Mesendoderm (in vitro differentiated cells): ENCODE results near the gene NFE2L3.
"Not testable (repeated sequence)": the region's sequence is repeated elsewhere in the genome, so short reads cannot be mapped to it uniquely, and the experiment has no call there.

Source experiments
- DNase-seq: peaks from one replicate; pipeline ENCODE4 v3.0.0; 2013
- H2AK5ac ChIP-seq: 2 replicates; pipeline ENCODE4 v1.6.1; 2013; ENCODE audit warnings: low read length, inconsistent platforms
- H2BK120ac ChIP-seq: 2 replicates; pipeline ENCODE4 v1.6.1; 2013; ENCODE audit warnings: low read depth, mild to moderate bottlenecking, low read length, moderate library complexity, mixed read lengths
- H2BK15ac ChIP-seq: replicated peaks from 2 replicates; pipeline ENCODE4 v1.6.1; 2013; ENCODE audit warnings: low read depth, mild to moderate bottlenecking, moderate library complexity
- H2BK5ac ChIP-seq: 2 replicates; pipeline ENCODE4 v1.6.1; 2013; ENCODE audit warnings: low read length, inconsistent platforms
- H3K18ac ChIP-seq: 2 replicates; pipeline ENCODE4 v1.6.1; 2013; ENCODE audit warnings: mild to moderate bottlenecking, low read length, mixed read lengths
- H3K23ac ChIP-seq: one replicate; pipeline ENCODE4 v1.6.1; 2013; ENCODE audit warnings: low read length
- H3K27ac ChIP-seq: 2 replicates; pipeline ENCODE4 v1.5.1; 2013; ENCODE audit warnings: low read depth, mild to moderate bottlenecking, inconsistent platforms, low read length, moderate library complexity
- H3K27me3 ChIP-seq: 2 replicates; pipeline ENCODE4 v1.6.1; 2013; ENCODE audit warnings: low read length, control low read depth, mild to moderate bottlenecking, inconsistent platforms; ENCODE audit not compliant: insufficient read depth, poor library complexity
- H3K36me3 ChIP-seq: 2 replicates; pipeline ENCODE4 v1.6.1; 2013; ENCODE audit warnings: low read length, inconsistent platforms; ENCODE audit not compliant: control insufficient read depth, insufficient read depth
- H3K4ac ChIP-seq: one replicate; pipeline ENCODE4 v1.6.1; 2013; ENCODE audit warnings: low read depth, mild to moderate bottlenecking, low read length, moderate library complexity
- H3K4me1 ChIP-seq: 2 replicates; pipeline ENCODE4 v1.6.1; 2013; ENCODE audit warnings: low read depth, low read length, inconsistent platforms; ENCODE audit not compliant: control insufficient read depth
- H3K4me2 ChIP-seq: 2 replicates; pipeline ENCODE4 v1.6.1; 2013; ENCODE audit warnings: low read length
- H3K4me3 ChIP-seq: 2 replicates; pipeline ENCODE4 v1.5.1; 2013; ENCODE audit warnings: mild to moderate bottlenecking, low read length
- H3K56ac ChIP-seq: one replicate; pipeline ENCODE4 v1.6.1; 2013; ENCODE audit warnings: low read length
- H3K79me1 ChIP-seq: 2 replicates; pipeline ENCODE4 v1.6.1; 2013; ENCODE audit warnings: low read length, inconsistent platforms
- H3K79me2 ChIP-seq: 2 replicates; pipeline ENCODE4 v1.6.1; 2013; ENCODE audit warnings: mild to moderate bottlenecking, low read length; ENCODE audit not compliant: control insufficient read depth, insufficient read depth
- H3K9ac ChIP-seq: 2 replicates; pipeline ENCODE4 v1.6.1; 2013; ENCODE audit warnings: low read length, inconsistent platforms
- H4K5ac ChIP-seq: one replicate; pipeline ENCODE4 v1.6.1; 2013; ENCODE audit warnings: low read length
- H4K8ac ChIP-seq: one replicate; pipeline ENCODE4 v1.6.1; 2013; ENCODE audit warnings: low read depth, mild to moderate bottlenecking, control low read depth, low read length, moderate library complexity
- WGBS: extraction: QIAGEN DNeasy Blood & Tissue Kit; methylation state at CpG from one replicate; pipeline ENCODE4 v1.1.7; 2013; ENCODE audit warnings: low lambda C conversion rate, missing lambda C conversion rate; ENCODE audit not compliant: insufficient coverage; ENCODE audit errors: extremely low coverage; 5-methylcytosine and 5-hydroxymethylcytosine counted together

Gene NFE2L3

GRCh38 chr7:26175903-26176302, 23.9 kb downstream of the NFE2L3 start:
- not testable (repeated sequence) for H2BK5ac ChIP-seq, H2BK120ac ChIP-seq, H3K56ac ChIP-seq, H3K4me2 ChIP-seq, H3K4ac ChIP-seq, H3K79me1 ChIP-seq, H2BK15ac ChIP-seq, H4K5ac ChIP-seq, H3K23ac ChIP-seq, H4K8ac ChIP-seq, H2AK5ac ChIP-seq, H3K4me3 ChIP-seq, DNase-seq, H3K27ac ChIP-seq, H3K18ac ChIP-seq, H3K4me1 ChIP-seq, H3K27me3 ChIP-seq, H3K9ac ChIP-seq, H3K36me3 ChIP-seq
- H3K79me2 ChIP-seq, result peaks cover 15% of the 10 kb centered on the region
- WGBS, result no CpG with 5 or more reads among the region's 4 CpGs

GRCh38 chr7:26176696-26177095, 24.7 kb downstream of the NFE2L3 start:
- H3K36me3 ChIP-seq, H3K9ac ChIP-seq, H4K8ac ChIP-seq, DNase-seq, H3K27me3 ChIP-seq, H3K4me2 ChIP-seq, H4K5ac ChIP-seq, H3K23ac ChIP-seq, H3K27ac ChIP-seq, H3K56ac ChIP-seq, H2BK15ac ChIP-seq, H2BK120ac ChIP-seq, H3K4me1 ChIP-seq, H3K4me3 ChIP-seq, H3K79me1 ChIP-seq, H2BK5ac ChIP-seq, H2AK5ac ChIP-seq, H3K4ac ChIP-seq, H3K18ac ChIP-seq: not testable (repeated sequence)
- H3K79me2 ChIP-seq, result peaks cover 11% of the 10 kb centered on the region
- WGBS, result no CpG with 5 or more reads among the region's 26 CpGs

- H3K79me2 ChIP-seq, result peaks cover 10% of the 10 kb centered on the region
- DNase-seq, H3K18ac ChIP-seq, H3K79me1 ChIP-seq, H3K4me2 ChIP-seq, H3K4me3 ChIP-seq, H3K4ac ChIP-seq, H3K56ac ChIP-seq, H2BK5ac ChIP-seq, H3K27ac ChIP-seq, H3K23ac ChIP-seq, H2BK120ac ChIP-seq, H3K4me1 ChIP-seq, H2BK15ac ChIP-seq, H3K36me3 ChIP-seq, H4K8ac ChIP-seq, H3K27me3 ChIP-seq, H4K5ac ChIP-seq, H3K9ac ChIP-seq, H2AK5ac ChIP-seq: not testable (repeated sequence)
- no CpG with 5 or more reads among the region's 20 CpGs for WGBS
These were observed 25.3 kb downstream of the NFE2L3 start for GRCh38 chr7:26177269-26177668.

GRCh38 chr7:26178272-26178960, 26.4 kb downstream of the NFE2L3 start:
- no peaks in the 10 kb centered on the region for H3K36me3 ChIP-seq
- no peak overlapping the region for H3K56ac ChIP-seq
- H3K4me1 ChIP-seq, result no peaks in the 10 kb centered on the region
- no peak overlapping the region for H2BK15ac ChIP-seq
- H4K5ac ChIP-seq, result no peak overlapping the region
- no peak overlapping the region for H2AK5ac ChIP-seq
- no CpG with 5 or more reads among the region's 7 CpGs for WGBS
- peaks cover 7% of the 10 kb centered on the region for H3K79me2 ChIP-seq
- no peak overlapping the region for H2BK120ac ChIP-seq
- H4K8ac ChIP-seq, result no peak overlapping the region
- no peak overlapping the region for H3K23ac ChIP-seq
- no peak overlapping the region for H3K4me2 ChIP-seq
- no peaks in the 10 kb centered on the region for H3K27me3 ChIP-seq
- H2BK5ac ChIP-seq, result no peak overlapping the region
- no peak for DNase-seq
- no peak overlapping the region for H3K18ac ChIP-seq
- H3K4ac ChIP-seq, result no peak overlapping the region
- H3K4me3 ChIP-seq, result no peak overlapping the region
- no peak overlapping the region for H3K9ac ChIP-seq
- H3K79me1 ChIP-seq, result no peaks in the 10 kb centered on the region
- no peak overlapping the region for H3K27ac ChIP-seq

- Histone ChIP-seq H2BK120ac (no peak overlapping the region), H3K4me3 (no peak overlapping the region), H3K56ac (no peak overlapping the region), H2BK15ac (no peak overlapping the region), H2AK5ac (no peak overlapping the region), H3K4me1 (no peaks in the 10 kb centered on the region), H3K4me2 (no peak overlapping the region), H3K79me2 (no peaks in the 10 kb centered on the region), H4K5ac (no peak overlapping the region), H3K18ac (no peak overlapping the region), H3K23ac (no peak overlapping the region), H4K8ac (no peak overlapping the region), H3K27ac (no peak overlapping the region), H3K79me1 (no peaks in the 10 kb centered on the region), H3K4ac (no peak overlapping the region), H3K9ac (no peak overlapping the region), H3K27me3 (no peaks in the 10 kb centered on the region), H2BK5ac (no peak overlapping the region), H3K36me3 (no peaks in the 10 kb centered on the region)
- no peak for DNase-seq
- no CpG with 5 or more reads among the region's 5 CpGs for WGBS
These were observed 27.4 kb downstream of the NFE2L3 start for GRCh38 chr7:26179422-26179821.
